ENCODE measurements around the gene FGF21.

FGF21 gene

DNA sequence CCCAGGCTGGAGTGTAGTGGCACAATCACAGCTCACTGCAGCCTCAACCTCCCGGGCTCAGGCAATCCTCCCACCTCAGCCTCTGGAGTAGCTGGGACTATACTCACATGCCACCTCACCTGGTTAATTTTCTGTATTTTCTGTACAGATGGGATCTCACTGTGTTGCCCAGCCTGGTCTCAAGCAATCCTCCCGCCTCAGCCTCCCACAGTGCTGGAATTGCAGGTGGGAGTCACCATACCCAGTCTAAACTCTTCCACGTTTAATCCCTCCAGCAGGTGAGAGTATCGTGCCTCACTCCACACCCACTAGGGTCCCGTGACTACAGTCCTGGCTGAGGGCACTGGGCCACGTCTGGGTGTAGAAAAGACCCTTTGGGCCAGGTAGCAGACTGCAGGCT, 39.0 kb downstream of the FGF21 start:
- DNase-seq = no peak

DNA sequence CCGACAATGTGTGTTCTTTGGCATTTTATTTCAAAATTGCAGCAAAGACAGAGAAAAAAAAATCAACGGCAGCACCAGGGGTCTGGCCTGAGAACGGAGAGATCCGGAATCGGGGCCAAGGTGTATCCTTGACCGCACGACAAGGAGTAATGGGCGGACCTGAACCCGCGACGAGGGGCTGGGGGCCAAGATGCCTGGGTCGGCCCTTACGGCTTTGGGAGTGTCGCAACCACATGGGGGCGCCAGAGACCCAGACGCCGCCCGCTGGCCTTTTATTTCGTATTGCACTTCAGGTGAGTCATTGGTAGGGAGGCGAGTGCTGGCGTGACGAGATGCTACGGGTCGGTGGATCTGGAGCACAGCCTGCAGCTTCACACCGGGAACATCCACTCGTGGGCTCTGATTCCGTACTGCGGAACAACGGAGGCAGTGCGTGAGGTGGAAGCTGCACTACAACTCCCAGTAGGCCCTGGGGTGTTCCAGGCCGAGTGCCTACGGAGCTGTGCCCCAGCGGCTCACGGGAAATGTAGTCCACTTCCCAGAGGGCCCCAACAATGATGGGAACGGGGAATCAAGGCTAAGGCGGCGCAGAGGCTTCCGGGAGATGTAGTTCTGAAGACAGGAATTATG, 39.8 kb downstream of the FGF21 start:
- DNase-seq = peak; percentile 96

GRCh38 chr19:48795685-48796070, 40.4 kb downstream of the FGF21 start:
- DNase-seq = no peak

DNA sequence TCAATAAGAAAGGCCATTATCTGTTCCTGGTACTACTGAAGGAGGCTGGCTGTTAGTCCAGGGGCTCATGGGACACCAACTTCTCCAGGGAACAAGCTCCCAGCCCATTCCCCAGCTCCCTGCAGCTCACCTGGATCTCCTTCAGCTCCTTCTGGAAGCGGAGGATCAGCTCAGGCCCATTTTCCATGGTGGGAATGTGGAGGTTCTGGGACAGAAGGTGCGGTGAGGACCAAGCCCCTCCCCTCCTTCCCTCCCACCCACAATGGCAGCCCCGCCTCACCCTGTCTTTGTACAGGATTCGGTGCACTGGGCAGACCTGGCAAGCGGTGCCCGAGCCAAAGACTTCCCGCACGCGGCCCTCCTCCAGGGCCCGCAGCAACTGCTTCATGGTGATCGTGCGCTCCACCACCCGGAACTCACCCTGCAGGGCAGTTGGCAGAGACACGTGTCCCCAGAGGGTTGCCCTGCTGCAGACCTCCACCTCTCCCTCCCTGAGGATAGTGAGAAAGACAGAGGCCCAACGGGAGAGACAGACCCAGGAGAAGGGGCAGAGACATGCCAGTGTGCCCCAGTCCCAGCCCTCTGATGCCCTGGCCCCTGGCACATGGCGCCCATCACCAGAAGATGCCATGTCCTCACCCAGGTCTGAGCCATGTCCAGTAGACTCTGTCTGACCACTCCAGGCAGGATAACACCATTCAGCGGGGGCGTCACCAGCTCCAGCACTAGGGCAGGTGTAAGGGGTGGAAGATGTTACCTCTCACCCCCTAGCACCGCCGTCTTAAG, 41.2 kb downstream of the FGF21 start:
- DNase-seq = no peak

- no peak for DNase-seq
These were observed 41.8 kb downstream of the FGF21 start for GRCh38 chr19:48797103-48797502.

GRCh38 chr19:48798937-48799336, 43.6 kb downstream of the FGF21 start:
- no peak for DNase-seq

- DNase-seq = no peak
These were observed 44.3 kb downstream of the FGF21 start for GRCh38 chr19:48799358-48800300.

GRCh38 chr19:48802623-48803022, 47.3 kb downstream of the FGF21 start:
- DNase-seq = no peak

GRCh38 chr19:48804496-48804895, 49.2 kb downstream of the FGF21 start:
- no peak for DNase-seq

DNA sequence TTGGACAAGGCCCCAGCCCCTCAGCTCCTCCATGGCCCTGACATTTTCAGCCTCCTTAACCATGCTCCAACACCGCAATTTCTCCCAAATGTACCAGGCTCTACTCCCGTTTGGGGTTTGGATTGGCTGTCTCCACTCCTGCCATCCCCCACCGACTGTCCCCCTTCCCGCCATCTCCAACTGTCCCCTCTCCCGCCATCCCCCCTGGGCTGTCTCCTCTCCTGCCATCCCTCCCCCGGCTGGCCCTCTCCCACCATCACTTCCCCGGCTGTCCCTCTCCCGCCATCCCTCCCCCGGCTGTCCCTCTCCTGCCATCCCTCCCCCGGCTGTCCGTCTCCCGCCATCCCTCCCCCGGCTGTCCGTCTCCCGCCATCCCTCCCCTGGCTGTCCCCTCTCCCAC, 50.1 kb downstream of the FGF21 start:
- DNase-seq = no peak

DNA sequence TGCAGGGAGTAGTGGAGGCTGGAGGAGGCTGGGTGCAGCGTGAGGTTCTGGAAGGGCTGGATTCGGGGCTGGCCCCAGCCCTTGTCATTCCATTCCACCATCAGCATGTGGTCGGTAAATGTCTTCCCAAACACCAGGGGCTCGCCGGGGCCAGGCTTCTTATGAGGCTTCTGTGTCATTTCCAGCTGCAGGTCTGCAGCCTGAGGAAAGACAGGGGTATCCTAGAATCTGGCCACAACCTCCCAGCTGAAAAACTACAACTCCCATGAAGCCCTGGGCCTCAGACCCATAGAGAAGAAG, 51.1 kb downstream of the FGF21 start:
- peak; percentile 31 to 65 for DNase-seq

DNA sequence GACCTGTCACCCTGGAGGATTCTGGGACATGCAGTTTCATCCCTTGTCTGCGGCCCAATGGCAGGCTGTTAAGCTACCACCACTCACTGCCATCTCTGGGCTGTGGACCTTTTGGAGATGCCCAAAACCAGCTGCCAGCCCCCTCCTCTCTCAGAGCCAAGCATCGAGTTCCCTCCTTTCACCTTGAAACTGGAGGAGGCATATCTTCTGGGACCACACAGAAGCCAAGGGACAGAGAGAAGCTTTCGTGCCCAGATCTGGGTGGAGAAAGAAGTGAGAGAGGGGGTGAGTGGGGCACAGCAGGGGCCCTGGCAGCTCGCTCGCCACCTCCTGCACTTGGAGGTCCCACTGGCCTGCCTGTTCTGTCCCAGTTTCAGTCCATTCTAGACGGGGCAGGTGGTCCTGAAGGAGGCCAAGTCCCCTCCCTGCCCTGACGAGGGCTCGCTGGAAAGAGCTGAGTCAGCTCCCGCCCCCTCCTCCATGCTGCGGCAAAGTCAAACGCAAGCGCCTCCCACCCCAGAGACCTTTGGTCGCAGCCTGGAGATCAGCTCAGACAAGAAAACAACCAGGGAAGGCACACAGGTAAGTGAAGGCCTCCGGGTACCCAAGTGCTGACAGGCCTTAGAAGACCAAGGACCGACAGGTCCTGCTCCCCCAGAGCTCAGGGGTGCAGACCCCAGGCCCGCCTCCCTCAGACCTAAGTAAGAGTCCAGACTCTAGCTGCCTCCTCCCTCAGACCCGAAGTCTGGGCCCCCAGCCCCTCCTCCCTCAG, 51.7 kb downstream of the FGF21 start:
- no peak for DNase-seq

- DNase-seq = no peak
These were observed 52.4 kb downstream of the FGF21 start for GRCh38 chr19:48807590-48808308.
